ENCODE results near the gene XYLT1.
A peak's percentile ranks its signal among the peaks of the same experiment; 100 is the strongest.

The XYLT1 gene

DNA sequence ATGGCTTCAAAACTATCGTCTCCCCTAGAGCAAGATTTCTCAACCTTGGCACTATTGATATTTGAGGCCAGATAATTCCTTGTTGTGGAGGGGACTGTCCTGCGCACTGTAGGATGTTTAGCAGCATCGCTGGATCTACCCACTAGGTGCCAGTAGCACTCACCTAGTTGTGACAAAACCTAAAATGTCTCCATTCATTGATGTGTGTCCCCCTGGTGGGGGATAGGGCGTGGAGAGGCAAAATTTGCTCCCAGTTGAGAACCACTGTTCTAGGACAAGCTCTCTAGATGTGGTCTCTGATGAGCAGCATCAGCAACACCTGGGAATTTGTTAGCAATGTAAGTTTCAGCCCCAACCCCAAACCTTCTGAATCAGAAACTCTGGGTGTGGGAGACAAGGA is 259.0 kb downstream of the XYLT1 start:
- ATAC-seq: peak; percentile 51; the same call in 2 of the 3 replicates
- no peak for TF ChIP-seq ISL1 (CRISPR knock-in tag; IDR thresholded peaks at IDR 0.05)
- no peak for TF ChIP-seq ZNF565 (CRISPR knock-in tag; conservative IDR thresholded peaks at IDR 0.05; ENCODE audit: low read depth)
- no peak for TF ChIP-seq CSDC2 (CRISPR knock-in tag; IDR thresholded peaks at IDR 0.05)
- no peak for TF ChIP-seq ARNTL (CRISPR knock-in tag; IDR thresholded peaks at IDR 0.05; ENCODE audit: borderline replicate concordance, low read depth)
- no peak for TF ChIP-seq ZC3H10 (CRISPR knock-in tag; IDR thresholded peaks at IDR 0.05)
- TF ChIP-seq TOX (CRISPR knock-in tag; IDR thresholded peaks at IDR 0.05; ENCODE audit: borderline replicate concordance): no peak

DNA sequence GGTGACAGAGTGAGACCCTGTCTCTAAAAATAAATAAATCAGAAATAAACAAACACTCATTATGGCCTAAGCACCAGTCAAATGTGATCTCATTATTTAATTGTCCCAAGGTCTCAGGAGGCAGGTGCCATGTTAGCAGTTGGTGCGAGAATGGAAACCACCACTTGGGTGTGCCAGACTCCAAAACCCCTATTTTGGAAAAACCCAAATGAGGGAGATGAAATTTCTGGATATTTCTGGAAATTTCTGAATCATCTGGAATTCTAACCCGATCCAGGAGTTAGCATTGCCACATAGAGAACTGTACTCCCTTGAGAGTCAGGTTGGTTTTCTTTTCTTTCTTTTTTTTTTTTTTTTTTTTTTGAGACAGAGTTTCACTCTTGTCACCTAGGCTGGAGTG is 264.0 kb downstream of the XYLT1 start:
- no peak for ATAC-seq
- TF ChIP-seq, protein P1, sequence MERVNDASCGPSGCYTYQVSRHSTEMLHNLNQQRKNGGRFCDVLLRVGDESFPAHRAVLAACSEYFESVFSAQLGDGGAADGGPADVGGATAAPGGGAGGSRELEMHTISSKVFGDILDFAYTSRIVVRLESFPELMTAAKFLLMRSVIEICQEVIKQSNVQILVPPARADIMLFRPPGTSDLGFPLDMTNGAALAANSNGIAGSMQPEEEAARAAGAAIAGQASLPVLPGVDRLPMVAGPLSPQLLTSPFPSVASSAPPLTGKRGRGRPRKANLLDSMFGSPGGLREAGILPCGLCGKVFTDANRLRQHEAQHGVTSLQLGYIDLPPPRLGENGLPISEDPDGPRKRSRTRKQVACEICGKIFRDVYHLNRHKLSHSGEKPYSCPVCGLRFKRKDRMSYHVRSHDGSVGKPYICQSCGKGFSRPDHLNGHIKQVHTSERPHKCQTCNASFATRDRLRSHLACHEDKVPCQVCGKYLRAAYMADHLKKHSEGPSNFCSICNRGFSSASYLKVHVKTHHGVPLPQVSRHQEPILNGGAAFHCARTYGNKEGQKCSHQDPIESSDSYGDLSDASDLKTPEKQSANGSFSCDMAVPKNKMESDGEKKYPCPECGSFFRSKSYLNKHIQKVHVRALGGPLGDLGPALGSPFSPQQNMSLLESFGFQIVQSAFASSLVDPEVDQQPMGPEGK (CRISPR knock-in tag; IDR thresholded peaks at IDR 0.05; ENCODE audit: borderline replicate concordance): no peak
- TF ChIP-seq, protein P2, sequence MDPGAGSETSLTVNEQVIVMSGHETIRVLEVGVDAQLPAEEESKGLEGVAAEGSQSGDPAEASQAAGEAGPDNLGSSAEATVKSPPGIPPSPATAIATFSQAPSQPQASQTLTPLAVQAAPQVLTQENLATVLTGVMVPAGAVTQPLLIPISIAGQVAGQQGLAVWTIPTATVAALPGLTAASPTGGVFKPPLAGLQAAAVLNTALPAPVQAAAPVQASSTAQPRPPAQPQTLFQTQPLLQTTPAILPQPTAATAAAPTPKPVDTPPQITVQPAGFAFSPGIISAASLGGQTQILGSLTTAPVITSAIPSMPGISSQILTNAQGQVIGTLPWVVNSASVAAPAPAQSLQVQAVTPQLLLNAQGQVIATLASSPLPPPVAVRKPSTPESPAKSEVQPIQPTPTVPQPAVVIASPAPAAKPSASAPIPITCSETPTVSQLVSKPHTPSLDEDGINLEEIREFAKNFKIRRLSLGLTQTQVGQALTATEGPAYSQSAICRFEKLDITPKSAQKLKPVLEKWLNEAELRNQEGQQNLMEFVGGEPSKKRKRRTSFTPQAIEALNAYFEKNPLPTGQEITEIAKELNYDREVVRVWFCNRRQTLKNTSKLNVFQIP (CRISPR knock-in tag; IDR thresholded peaks at IDR 0.05; ENCODE audit: borderline replicate concordance, low read depth): no peak
- no peak for TF ChIP-seq ZNF565 (CRISPR knock-in tag; conservative IDR thresholded peaks at IDR 0.05; ENCODE audit: low read depth)
- TF ChIP-seq TOX (CRISPR knock-in tag; IDR thresholded peaks at IDR 0.05; ENCODE audit: borderline replicate concordance): no peak
- no peak for TF ChIP-seq RARB (CRISPR knock-in tag; IDR thresholded peaks at IDR 0.05)
- no peak for TF ChIP-seq ZNF70 (CRISPR knock-in tag; IDR thresholded peaks at IDR 0.05)
- TF ChIP-seq PPARA (CRISPR knock-in tag; IDR thresholded peaks at IDR 0.05; ENCODE audit: borderline replicate concordance): no peak
- no peak for TF ChIP-seq SNAI2 (CRISPR knock-in tag; IDR thresholded peaks at IDR 0.05)
- TF ChIP-seq ESRRG (CRISPR knock-in tag; IDR thresholded peaks at IDR 0.05): no peak
- TF ChIP-seq ZFP3 (CRISPR knock-in tag; IDR thresholded peaks at IDR 0.05): no peak
- TF ChIP-seq CSDC2 (CRISPR knock-in tag; IDR thresholded peaks at IDR 0.05): no peak
- no peak for TF ChIP-seq BACH2 (CRISPR knock-in tag; IDR thresholded peaks at IDR 0.05; ENCODE audit: borderline replicate concordance)
- no peak for TF ChIP-seq OSR1 (CRISPR knock-in tag; IDR thresholded peaks at IDR 0.05)
- TF ChIP-seq, protein P3, sequence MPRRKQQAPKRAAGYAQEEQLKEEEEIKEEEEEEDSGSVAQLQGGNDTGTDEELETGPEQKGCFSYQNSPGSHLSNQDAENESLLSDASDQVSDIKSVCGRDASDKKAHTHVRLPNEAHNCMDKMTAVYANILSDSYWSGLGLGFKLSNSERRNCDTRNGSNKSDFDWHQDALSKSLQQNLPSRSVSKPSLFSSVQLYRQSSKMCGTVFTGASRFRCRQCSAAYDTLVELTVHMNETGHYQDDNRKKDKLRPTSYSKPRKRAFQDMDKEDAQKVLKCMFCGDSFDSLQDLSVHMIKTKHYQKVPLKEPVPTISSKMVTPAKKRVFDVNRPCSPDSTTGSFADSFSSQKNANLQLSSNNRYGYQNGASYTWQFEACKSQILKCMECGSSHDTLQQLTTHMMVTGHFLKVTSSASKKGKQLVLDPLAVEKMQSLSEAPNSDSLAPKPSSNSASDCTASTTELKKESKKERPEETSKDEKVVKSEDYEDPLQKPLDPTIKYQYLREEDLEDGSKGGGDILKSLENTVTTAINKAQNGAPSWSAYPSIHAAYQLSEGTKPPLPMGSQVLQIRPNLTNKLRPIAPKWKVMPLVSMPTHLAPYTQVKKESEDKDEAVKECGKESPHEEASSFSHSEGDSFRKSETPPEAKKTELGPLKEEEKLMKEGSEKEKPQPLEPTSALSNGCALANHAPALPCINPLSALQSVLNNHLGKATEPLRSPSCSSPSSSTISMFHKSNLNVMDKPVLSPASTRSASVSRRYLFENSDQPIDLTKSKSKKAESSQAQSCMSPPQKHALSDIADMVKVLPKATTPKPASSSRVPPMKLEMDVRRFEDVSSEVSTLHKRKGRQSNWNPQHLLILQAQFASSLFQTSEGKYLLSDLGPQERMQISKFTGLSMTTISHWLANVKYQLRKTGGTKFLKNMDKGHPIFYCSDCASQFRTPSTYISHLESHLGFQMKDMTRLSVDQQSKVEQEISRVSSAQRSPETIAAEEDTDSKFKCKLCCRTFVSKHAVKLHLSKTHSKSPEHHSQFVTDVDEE (CRISPR knock-in tag; IDR thresholded peaks at IDR 0.05): no peak
- TF ChIP-seq ZNF8 (CRISPR knock-in tag; IDR thresholded peaks at IDR 0.05): no peak

DNA sequence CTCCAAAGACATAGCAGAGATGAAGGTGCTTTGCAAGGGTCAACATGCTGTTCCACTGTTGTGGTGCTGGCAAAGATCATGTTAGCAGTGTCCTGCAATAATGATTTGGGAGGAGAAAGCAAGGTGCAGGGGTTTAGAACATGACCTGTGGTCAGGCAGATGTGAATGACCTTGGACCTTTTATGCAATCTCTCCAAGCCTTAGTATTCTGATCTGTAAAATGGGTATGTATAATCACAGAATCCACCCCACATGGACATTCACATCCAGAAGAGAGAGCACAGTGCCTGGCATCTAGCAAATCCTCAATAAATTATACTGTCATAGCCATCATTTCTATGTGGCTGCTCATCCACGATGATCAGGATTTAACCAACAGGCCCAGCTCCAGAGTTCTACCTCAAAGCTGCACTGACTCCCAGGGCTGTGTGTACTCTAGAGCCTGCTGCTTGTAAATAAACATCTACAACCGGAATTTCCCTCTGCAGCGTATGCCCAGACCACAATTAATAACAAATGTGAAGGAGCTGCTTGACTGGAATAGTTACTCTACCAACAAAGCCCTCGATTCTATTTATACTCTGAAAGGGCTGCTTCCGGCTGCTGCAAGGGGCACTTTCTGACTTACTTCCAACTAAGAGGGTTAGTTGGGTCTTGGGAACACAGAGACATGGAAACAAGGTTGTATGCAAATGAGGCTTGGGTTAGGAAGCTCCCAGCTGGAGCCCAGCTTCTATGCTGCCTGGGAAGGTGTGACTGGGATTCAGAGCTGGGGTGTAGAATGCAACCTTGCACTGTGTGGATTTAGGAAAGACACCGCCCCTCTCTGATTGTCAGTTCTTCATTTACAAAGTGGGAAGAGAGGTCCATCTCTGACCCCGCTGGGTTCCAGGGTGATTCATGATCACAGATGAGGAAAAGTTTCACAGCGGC is 265.2 kb downstream of the XYLT1 start:
- TF ChIP-seq, protein P4, sequence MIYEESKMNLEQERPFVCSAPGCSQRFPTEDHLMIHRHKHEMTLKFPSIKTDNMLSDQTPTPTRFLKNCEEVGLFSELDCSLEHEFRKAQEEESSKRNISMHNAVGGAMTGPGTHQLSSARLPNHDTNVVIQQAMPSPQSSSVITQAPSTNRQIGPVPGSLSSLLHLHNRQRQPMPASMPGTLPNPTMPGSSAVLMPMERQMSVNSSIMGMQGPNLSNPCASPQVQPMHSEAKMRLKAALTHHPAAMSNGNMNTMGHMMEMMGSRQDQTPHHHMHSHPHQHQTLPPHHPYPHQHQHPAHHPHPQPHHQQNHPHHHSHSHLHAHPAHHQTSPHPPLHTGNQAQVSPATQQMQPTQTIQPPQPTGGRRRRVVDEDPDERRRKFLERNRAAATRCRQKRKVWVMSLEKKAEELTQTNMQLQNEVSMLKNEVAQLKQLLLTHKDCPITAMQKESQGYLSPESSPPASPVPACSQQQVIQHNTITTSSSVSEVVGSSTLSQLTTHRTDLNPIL (CRISPR knock-in tag; IDR thresholded peaks at IDR 0.05; ENCODE audit: low read depth): no peak
- TF ChIP-seq ESRRG (CRISPR knock-in tag; IDR thresholded peaks at IDR 0.05) (no peak), ZC3H10 (CRISPR knock-in tag; IDR thresholded peaks at IDR 0.05) (no peak), PPARA (CRISPR knock-in tag; IDR thresholded peaks at IDR 0.05; ENCODE audit: borderline replicate concordance) (no peak), CSDC2 (CRISPR knock-in tag; IDR thresholded peaks at IDR 0.05) (no peak), ZFP30 (CRISPR knock-in tag; IDR thresholded peaks at IDR 0.05) (no peak)
- TF ChIP-seq, protein P1 (CRISPR knock-in tag; IDR thresholded peaks at IDR 0.05; ENCODE audit: borderline replicate concordance): no peak
- peak; percentile 88 for ATAC-seq
